Measurements from ENCODE around the gene TRIM65.

The TRIM65 gene

GRCh38 chr17:75917141-75917916 lies 20.6 kb upstream of the TRIM65 start:
- DNase-seq: no peak

DNA sequence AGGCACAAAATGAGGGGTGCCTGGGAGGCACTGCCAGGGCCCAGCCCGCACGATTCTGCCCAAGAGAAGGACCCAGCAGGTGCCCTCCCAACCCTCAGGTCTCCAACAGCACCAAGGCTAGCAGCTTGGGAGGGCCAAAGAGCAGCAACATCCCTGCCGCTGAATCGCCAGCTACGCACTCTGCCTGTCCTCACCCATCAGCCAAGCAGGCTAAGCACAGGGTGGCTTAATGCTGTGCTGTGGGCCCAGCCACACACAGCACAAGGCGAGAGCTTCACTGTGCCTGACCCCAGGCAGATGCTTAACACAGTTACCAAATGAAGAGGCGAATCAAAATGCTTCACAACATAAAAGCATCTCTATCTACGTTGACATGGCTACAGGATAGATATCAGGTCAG lies 18.5 kb upstream of the TRIM65 start:
- no peak for DNase-seq

DNA sequence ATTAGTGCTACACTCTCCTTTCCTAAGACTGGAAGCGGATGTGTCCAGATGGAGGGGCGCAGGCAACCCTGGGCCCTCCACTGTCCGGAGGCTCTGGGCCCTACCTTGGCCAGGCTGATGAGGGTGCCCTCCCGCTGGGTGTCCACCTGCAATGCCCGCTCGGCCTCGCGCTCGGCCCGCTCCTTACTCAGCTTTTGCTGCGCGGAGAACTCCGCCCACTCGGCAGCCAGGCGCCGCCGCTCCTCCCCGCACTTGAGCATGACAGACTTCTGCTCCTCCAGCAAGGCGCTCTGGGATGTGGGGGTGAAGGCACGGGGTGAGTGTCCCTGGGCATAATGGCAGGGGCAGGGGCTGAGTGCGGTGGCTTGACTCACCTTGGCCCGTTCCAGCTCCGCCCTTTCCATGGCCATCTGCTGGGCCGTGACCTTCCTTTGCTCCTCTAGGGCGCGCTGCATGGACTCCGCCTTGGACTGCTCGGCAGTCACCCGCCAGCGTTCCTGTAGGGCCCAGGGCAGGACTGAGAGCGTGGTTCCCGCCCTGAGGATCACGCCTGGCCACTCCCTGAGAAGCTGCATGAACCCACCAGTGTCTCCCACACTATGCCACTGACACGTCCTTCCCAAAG lies 18.0 kb upstream of the TRIM65 start:
- DNase-seq: no peak

DNA sequence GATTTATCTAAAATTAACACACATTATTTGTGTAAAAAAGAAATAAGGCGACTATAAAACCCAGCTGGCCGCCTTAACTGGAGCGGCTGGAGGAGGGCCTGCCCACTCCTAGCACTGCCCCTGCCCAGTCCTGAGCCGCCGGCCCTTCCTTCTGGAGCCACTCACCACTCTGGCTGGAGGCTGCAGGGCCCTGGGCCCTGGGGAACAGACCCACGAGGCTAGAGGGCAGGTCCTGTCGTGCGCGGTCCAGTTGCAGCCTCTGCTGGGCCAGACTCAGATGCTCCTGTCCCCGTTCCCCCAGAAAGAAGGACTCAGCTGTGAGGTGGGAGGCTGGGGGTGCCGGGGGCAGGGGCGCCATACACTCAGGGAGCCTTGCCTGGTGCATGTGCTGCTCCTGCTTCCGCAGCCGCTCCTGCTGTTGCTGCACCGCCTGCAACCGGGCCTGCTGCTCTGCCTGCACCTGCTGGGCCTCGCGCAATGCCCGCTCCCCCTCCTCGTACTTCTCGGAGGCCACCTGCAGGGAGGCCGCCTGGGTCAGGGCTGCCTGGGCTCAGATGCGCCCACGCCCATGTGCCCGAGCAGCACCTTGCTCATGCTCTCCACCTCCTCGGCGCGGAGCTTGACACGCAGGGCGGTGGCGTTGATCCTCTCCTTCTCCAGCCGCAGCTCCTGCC lies 16.9 kb upstream of the TRIM65 start:
- DNase-seq: no peak

DNA sequence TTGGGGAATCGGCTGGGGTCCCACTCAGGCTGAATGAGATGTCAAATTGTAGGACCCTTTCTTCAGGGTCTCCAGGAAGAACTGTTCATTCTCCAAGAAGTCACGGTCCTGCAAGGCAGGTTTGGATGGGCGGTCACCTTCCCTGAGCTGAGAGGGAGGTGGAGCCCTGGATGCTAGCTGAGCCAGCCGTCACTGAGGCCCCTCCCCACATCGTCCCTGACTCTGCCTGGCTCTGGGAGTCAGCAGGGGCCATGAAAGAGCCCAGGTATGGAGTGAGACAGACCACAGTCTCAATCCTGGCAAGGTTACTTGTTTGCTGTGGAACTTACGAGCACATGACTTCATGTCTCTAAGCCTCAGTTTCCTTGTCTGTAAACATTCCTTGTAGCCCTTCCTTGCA lies 13.9 kb upstream of the TRIM65 start:
- DNase-seq: no peak

- DNase-seq: no peak
Observed at GRCh38 chr17:75909812-75910274, 13.1 kb upstream of the TRIM65 start.

GRCh38 chr17:75909051-75909811 lies 12.5 kb upstream of the TRIM65 start:
- peak; percentile 37 for DNase-seq

DNA sequence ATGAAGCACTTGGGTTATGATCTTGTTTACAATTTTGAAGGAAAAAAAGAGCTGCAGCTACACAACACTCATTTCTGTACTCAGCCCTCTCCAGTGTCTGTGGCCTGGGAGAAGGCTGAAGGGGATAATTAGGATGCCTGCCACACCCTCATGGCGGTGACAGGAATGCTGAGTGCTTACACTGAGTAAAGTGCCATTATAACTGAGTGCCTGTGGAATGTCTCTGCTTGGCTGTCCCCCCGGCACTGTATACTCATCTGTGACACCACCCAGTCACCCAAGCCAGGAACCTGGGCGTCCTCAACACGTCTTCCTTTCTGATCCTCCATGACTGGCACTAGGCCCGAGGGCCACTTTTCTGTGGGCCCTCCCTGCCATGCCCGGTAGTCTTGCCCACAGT lies 11.4 kb upstream of the TRIM65 start:
- DNase-seq: peak; percentile 75

DNA sequence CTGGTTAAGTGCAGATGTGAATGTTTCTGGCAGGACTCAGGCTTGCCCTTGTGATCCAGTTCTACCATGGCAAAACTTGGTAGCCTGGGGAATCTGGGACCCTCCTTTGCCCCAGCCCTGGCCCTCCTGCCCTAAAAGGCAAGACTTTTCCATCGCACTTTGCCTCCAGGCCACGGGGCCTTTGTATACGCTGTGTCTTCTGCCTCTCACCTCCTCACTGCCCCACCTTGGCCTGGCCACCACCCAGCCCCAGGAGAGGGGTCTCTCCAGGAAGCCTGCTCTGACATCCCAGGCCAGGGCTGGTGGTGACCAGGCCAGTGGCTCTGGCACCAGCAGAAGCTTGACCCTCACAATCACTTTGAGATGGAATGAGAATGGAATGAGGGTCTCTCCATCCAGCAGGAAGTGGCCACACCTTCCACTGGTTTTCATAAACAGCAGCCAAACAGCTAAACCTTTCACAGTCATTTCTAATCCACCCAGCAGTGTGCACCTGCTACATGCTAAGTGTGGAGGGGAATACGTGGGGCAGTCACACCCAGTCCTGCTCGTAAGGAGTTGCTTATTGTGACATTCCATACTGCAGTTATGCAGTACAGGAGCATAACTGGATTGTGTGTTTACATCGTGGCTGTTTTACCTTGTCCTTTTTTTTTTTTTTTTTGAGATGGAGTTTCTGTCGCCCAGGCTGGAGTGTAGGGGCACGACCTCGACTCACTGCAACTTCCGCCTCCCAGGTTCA lies 9.6 kb upstream of the TRIM65 start:
- no peak for DNase-seq

- DNase-seq: peak; percentile 61
Observed at GRCh38 chr17:75904749-75905521, 8.2 kb upstream of the TRIM65 start, which contains the start of gene MRPL38. TSS of gene MRPL38 (minus strand) at chr17:75904884. CDS start at chr17:75904875, 9 bp downstream.

GRCh38 chr17:75902406-75902805 lies 5.7 kb upstream of the TRIM65 start:
- no peak for DNase-seq

- DNase-seq: no peak
Observed at GRCh38 chr17:75901727-75902126, 5.0 kb upstream of the TRIM65 start.

DNA sequence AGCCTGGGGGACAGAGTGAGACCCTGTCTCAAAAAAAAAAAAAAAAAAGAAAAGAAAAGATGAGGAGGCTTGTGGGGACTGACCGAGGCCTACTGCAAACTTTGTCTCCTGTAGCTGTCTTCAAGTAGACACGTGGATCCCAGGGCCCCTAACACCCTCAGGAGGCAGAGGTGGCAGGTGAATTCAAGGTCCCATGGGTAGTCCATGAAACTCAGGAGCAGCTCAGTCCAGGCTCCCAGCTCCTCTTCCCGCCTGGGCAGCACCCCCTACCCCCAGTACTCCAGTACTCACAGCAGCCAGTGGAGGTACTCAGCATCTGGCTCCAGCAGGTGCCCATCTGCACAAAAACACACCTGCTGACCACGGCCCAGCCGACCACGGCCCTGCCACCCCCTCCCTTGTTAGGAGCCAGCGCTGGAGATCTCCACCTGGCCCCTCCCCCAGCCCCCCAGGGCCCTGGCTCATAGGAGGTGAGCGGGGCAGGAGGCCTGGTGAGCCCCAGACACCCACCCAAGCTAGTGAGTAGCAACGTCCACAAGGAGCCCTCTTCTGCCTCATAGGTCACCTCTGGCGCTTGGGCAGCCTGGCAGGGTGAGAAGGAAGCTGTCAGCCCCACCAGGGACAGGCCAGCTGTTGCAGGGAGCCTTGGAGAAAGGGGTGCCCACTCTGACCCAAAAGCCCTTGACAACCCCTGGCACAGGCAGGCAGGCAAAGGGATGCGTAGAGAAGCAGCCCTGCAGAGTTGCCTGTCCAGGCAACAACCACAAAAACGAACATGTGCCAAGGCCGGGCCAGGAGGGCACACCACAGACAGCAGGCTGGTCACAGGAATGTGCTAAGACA lies 4.2 kb upstream of the TRIM65 start:
- DNase-seq: no peak

DNA sequence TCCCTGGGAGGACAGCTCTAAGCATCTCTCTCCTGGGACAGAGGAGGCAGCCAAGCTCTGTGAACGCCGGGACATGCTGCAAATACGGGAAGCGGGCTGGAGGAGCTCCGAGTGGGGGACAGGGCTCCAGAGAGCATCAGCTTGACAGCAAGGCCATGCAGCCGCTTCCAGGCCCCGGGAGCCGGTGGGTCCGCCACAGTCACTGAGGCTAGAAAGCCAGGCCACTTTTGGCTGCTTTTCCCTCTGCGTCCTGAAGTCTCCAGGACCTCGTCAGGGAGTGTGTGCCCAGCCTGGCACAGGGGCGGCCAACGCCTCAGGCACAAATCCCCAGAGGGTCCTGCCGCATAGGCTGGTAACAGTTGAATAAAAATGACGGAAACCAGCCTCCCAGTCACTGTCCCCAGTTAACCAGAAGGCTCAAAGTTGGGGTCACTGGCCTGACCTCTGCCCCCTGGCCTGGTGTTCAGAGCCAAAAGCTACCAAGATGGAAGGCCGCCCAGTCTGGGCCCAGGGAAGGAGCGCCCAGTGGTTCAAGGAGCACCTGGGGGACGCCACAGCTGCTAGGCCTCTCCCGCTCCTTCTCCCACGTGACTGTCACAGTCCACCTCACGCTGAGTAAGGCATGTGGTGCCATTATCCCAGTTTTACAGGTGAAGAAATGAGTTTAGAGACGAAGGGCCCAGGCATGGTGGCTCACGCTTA lies 3.2 kb upstream of the TRIM65 start:
- no peak for DNase-seq

- no peak for DNase-seq
Observed at GRCh38 chr17:75899353-75899752, 2.6 kb upstream of the TRIM65 start.

DNA sequence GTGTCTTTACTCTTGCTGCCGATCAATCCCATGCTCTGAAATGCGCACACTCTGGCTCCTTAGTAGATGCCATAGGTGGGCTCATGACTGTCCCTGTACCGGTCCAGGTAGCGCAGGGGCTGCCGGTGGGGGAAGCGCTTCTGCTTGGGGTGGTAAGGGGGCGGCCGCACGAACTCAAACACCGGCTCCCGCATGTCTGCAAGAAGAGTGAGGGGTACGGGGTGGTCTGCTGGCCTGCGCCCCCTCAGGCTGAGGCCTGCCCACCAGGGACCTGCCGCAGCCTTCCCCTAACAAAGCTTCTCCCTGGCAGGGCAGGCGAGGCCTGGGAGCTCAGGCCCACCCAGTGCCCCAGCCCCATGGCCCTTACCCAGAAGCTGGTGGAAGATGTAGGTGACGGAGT lies 2.0 kb upstream of the TRIM65 start:
- DNase-seq: no peak

DNA sequence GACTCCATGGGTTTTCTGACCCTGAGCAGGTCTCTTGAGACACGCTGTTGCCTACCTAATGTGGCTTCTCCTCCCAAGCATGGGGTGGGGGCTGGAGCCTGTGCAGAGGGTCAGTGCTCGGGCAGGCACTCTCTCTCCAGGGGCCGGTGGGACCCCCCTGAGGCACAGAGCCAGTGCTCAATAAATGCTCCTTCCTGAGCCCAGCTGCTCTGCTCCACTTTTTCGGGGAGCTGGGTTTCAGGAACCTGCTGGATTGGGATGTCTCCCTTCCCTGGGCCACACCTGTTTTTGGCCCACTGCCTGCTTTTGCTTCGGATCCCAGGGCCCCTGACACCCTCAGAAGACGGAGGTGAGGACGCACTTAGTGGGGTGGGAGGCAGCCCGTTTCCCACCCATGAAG lies 1.3 kb upstream of the TRIM65 start:
- no peak for DNase-seq

- DNase-seq: no peak
Observed at GRCh38 chr17:75897160-75898019, 639 bp upstream of the TRIM65 start.

Measured in NCI-H187 treated with DMSO at 0.1 percent for 48 hours (cell line).